Metanephros (tissue), 2 donors: ENCODE results near the gene LILRB1. TPM values are rescaled to one million over a fixed set of nuclear protein-coding genes. Genes with fewer than 3 reads are reported as not detected.

Experiments
- small RNA-seq: library from RNA; depleted of rRNA; stranded (forward); fragments of <200 nt; gene quantifications from one replicate; pipeline ENCODE3, GENCODE V24; 2014; ENCODE audit warnings: low replicate concordance
- total RNA-seq: library from RNA; depleted of rRNA; stranded (reverse); fragments of >200 nt; gene quantifications from one replicate; pipeline ENCODE4 v1.2.3, GENCODE V29; 2014

The LILRB1 gene
- total RNA-seq = 3.4 TPM

GRCh38 chr19:54630262-54630661, at the start of gene LILRB1:
TSS of gene LILRB1 (plus strand) at chr19:54630484. CDS start at chr19:54631074, 590 bp downstream.

GRCh38 chr19:54593445-54593844, 36.8 kb upstream of the LILRB1 start, which contains the start of gene LILRA1:
TSS of gene LILRA1 (plus strand) at chr19:54593632. CDS start at chr19:54594245, 613 bp downstream.

GRCh38 chr19:54662730-54663129, 32.4 kb downstream of the LILRB1 start, which contains the start of gene LILRB4:
TSS of gene LILRB4 (plus strand) at chr19:54662985. CDS start at chr19:54663034, 49 bp downstream.

Small RNA genes lying within 50 kb of the gene (small RNA-seq; reads per million reads assigned to genes)
- gene AC245036.3 (not detected), gene MIR8061 (not detected)

Other genes with a start within 250 kb of the LILRB1 start
- 3.2 TPM for gene TTYH1, start 215.0 kb upstream of the LILRB1 start, total RNA-seq
- 98.2 TPM for gene LENG8, start 181.3 kb upstream of the LILRB1 start, total RNA-seq
- gene LENG9, start 166.7 kb upstream of the LILRB1 start, total RNA-seq = 2.9 TPM
- 35.3 TPM for gene CDC42EP5, start 157.2 kb upstream of the LILRB1 start, total RNA-seq
- gene LAIR2, start 127.7 kb upstream of the LILRB1 start, total RNA-seq = not detected
- 1.1 TPM for gene LILRA2, start 56.7 kb upstream of the LILRB1 start, total RNA-seq
- gene LILRA1, start 36.9 kb upstream of the LILRB1 start, total RNA-seq = 1.1 TPM
- 2.9 TPM for gene LILRB4, start 32.5 kb downstream of the LILRB1 start, total RNA-seq
- not detected for gene KIR3DL3, start 94.0 kb downstream of the LILRB1 start, total RNA-seq
- not detected for gene KIR2DL3, start 108.0 kb downstream of the LILRB1 start, total RNA-seq
- not detected for gene KIR2DL1, start 139.3 kb downstream of the LILRB1 start, total RNA-seq
- gene KIR2DL4, start 173.1 kb downstream of the LILRB1 start, total RNA-seq = not detected
- gene KIR3DL1, start 186.0 kb downstream of the LILRB1 start, total RNA-seq = not detected
- gene KIR2DS4, start 202.2 kb downstream of the LILRB1 start, total RNA-seq = not detected
- gene KIR3DL2, start 220.0 kb downstream of the LILRB1 start, total RNA-seq = not detected
- 14.2 TPM for gene FCAR, start 243.8 kb downstream of the LILRB1 start, total RNA-seq